ENCODE data around the gene PIK3CD. TPM values are rescaled to one million over a fixed set of nuclear protein-coding genes. Genes with fewer than 3 reads are reported as not detected.
A peak's percentile ranks its signal among the peaks of the same experiment; 100 is the strongest.

Gene PIK3CD
- polyA plus RNA-seq, 1 of the 3 experiments (the other 2 are of a cell fraction): 6.0 TPM

GRCh38 chr1:9691108-9691445, 39.5 kb downstream of the PIK3CD start:
- ChIA-PET POLR2A (no interaction called here), CTCF (interaction anchor here (1.0 to 2.4 kb wide), 4 partner anchors 9 to 34 kb away, joined by 3 to 10 read pairs (median 6); no protein-coding TSS in a partner anchor)

GRCh38 chr1:9691691-9692090, 40.2 kb downstream of the PIK3CD start:
- H3K4me3 ChIP-seq (ENCODE audit: low read depth in 2 of 2, low read length in 1 of 2): no peak overlapping the region

More at GRCh38 chr1:9691108-9691445, 39.5 kb downstream of the PIK3CD start:
- no peaks in the 10 kb centered on the region for H3K9me3 ChIP-seq
- peaks cover 3% of the 10 kb centered on the region; the same call in 1 of the 2 replicates for H3K79me2 ChIP-seq (ENCODE audit: insufficient read depth)
- peak overlapping the region; percentile 74; the same call in 1 of the 2 replicates for H3K4me2 ChIP-seq
- H3K27me3 ChIP-seq (ENCODE audit: insufficient read depth): no peaks in the 10 kb centered on the region
- H2AFZ ChIP-seq (ENCODE audit: low read depth): no peak overlapping the region
- peaks cover 20% of the 10 kb centered on the region for H3F3A ChIP-seq (replicated peaks; ENCODE audit: insufficient read depth)
- DNase-seq: no peak
- H3K9me2 ChIP-seq: no peaks in the 10 kb centered on the region
- WGBS (ENCODE audit: low lambda C conversion rate): 87% methylated on average over 6 of the region's 6 CpGs
- TF ChIP-seq REST (IDR thresholded peaks at IDR 0.05; ENCODE audit: low read depth, low read length): no peak
- no peak for TF ChIP-seq JUND (IDR thresholded peaks at IDR 0.05)
- no peak for TF ChIP-seq NRF1 (IDR thresholded peaks at IDR 0.05; ENCODE audit: low read depth, low read length)
- TF ChIP-seq NFIC (IDR thresholded peaks at IDR 0.05; ENCODE audit: borderline replicate concordance): no peak
- no peak for TF ChIP-seq MAX (IDR thresholded peaks at IDR 0.05; ENCODE audit: low read depth)
- TF ChIP-seq CHD2 (IDR thresholded peaks at IDR 0.05; ENCODE audit: low read length, partially characterized antibody): no peak
- TF ChIP-seq RAD21 (IDR thresholded peaks at IDR 0.05; ENCODE audit: low read length): no peak
- TF ChIP-seq GABPA (IDR thresholded peaks at IDR 0.05; ENCODE audit: low read depth): no peak
- TF ChIP-seq EZH2phosphoT487 (IDR thresholded peaks at IDR 0.05; ENCODE audit: borderline replicate concordance, low read depth): no peak
- no peak for TF ChIP-seq RFX5 (IDR thresholded peaks at IDR 0.05; ENCODE audit: low read length)
- no peak for TF ChIP-seq SIN3A (IDR thresholded peaks at IDR 0.05; ENCODE audit: borderline replicate concordance, low read depth, low read length)
- TF ChIP-seq POLR2AphosphoS5 (IDR thresholded peaks at IDR 0.05; ENCODE audit: low read depth, low read length): no peak
- no peak for TF ChIP-seq FOXM1 (IDR thresholded peaks at IDR 0.05; ENCODE audit: low read depth)
- H3K4me1 ChIP-seq (ENCODE audit: control insufficient read depth in 1 of 2, insufficient read depth in 2 of 2, low read depth in 1 of 2, low read length in 1 of 2): peaks cover 0 to 18% of the 10 kb centered on the region in 2 experiments; a peak in 2 of 4 replicates
- H3K9ac ChIP-seq: no peak overlapping the region
- H3K36me3 ChIP-seq (replicated peaks in 1 of 2; ENCODE audit: control insufficient read depth in 1 of 2, insufficient read depth in 2 of 2, low read length in 1 of 2): no peaks in the 10 kb centered on the region
- H3K27ac ChIP-seq (ENCODE audit: low read depth in 2 of 2, low read length in 1 of 2): no peak overlapping the region
- H3K4me3 ChIP-seq (ENCODE audit: low read depth in 2 of 2, low read length in 1 of 2): no peak overlapping the region
- H4K20me1 ChIP-seq (ENCODE audit: insufficient read depth): no peaks in the 10 kb centered on the region

More at GRCh38 chr1:9691691-9692090, 40.2 kb downstream of the PIK3CD start:
- WGBS (ENCODE audit: low lambda C conversion rate): 83% methylated on average over 5 of the region's 5 CpGs
- ChIA-PET POLR2A (no interaction called here), CTCF (interaction anchor here (1.0 to 2.4 kb wide), 4 partner anchors 9 to 33 kb away, joined by 3 to 10 read pairs (median 6); no protein-coding TSS in a partner anchor)
- no peaks in the 10 kb centered on the region for H3K9me3 ChIP-seq
- H3K79me2 ChIP-seq (ENCODE audit: insufficient read depth): peaks cover 3% of the 10 kb centered on the region; the same call in 1 of the 2 replicates
- 0 out of 2 replicates have a peak overlapping the region, but pooled peaks have one; percentile 11 for H3K4me2 ChIP-seq
- no peaks in the 10 kb centered on the region for H3K9me2 ChIP-seq
- no peaks in the 10 kb centered on the region for H3K27me3 ChIP-seq (ENCODE audit: insufficient read depth)
- H2AFZ ChIP-seq (ENCODE audit: low read depth): no peak overlapping the region
- DNase-seq: no peak
- no peak overlapping the region for H3K27ac ChIP-seq (ENCODE audit: low read depth in 2 of 2, low read length in 1 of 2)
- TF ChIP-seq, protein P1, sequence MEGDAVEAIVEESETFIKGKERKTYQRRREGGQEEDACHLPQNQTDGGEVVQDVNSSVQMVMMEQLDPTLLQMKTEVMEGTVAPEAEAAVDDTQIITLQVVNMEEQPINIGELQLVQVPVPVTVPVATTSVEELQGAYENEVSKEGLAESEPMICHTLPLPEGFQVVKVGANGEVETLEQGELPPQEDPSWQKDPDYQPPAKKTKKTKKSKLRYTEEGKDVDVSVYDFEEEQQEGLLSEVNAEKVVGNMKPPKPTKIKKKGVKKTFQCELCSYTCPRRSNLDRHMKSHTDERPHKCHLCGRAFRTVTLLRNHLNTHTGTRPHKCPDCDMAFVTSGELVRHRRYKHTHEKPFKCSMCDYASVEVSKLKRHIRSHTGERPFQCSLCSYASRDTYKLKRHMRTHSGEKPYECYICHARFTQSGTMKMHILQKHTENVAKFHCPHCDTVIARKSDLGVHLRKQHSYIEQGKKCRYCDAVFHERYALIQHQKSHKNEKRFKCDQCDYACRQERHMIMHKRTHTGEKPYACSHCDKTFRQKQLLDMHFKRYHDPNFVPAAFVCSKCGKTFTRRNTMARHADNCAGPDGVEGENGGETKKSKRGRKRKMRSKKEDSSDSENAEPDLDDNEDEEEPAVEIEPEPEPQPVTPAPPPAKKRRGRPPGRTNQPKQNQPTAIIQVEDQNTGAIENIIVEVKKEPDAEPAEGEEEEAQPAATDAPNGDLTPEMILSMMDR (IDR thresholded peaks at IDR 0.05): peak; percentile 22
- TF ChIP-seq GABPA (IDR thresholded peaks at IDR 0.05; ENCODE audit: low read depth): no peak
- no peak overlapping the region for H3K9ac ChIP-seq
- H3K4me1 ChIP-seq (ENCODE audit: control insufficient read depth in 1 of 2, insufficient read depth in 2 of 2, low read depth in 1 of 2, low read length in 1 of 2): peaks cover 0 to 18% of the 10 kb centered on the region in 2 experiments; a peak in 2 of 4 replicates
- H3K36me3 ChIP-seq (replicated peaks in 1 of 2; ENCODE audit: control insufficient read depth in 1 of 2, insufficient read depth in 2 of 2, low read length in 1 of 2): no peaks in the 10 kb centered on the region
- H4K20me1 ChIP-seq (ENCODE audit: insufficient read depth): no peaks in the 10 kb centered on the region
- H3F3A ChIP-seq (replicated peaks; ENCODE audit: insufficient read depth): peaks cover 16% of the 10 kb centered on the region

Data from SK-N-SH (cell line).